SK-N-MC (cell line): ENCODE measurements around the gene CASTOR2.

ENCODE experiments used
- EZH2 ChIP-seq: fragments of 200-600 bp; sonication (generic); IDR thresholded peaks from one replicate; pipeline ENCODE4 v1.6.1; 2017; ENCODE audit warnings: antibody characterized with exemption
- FOXP2 ChIP-seq: optimal IDR thresholded peaks from 2 replicates; pipeline ENCODE3; 2011; ENCODE audit warnings: mild to moderate bottlenecking, moderate library complexity; ENCODE audit not compliant: insufficient read depth; ENCODE audit errors: extremely low read length, control extremely low read depth
- POLR2AphosphoS5 ChIP-seq: IDR thresholded peaks from 2 replicates; pipeline ENCODE4 v1.6.1; 2012; ENCODE audit warnings: mild to moderate bottlenecking, low read depth, low read length, borderline replicate concordance

GRCh38 chr7:75028299-75028698 is 63.8 kb downstream of the CASTOR2 start:
- TF ChIP-seq EZH2 (no peak), POLR2AphosphoS5 (no peak), FOXP2 (no peak)
